GM04503 (cell line): Measurements from ENCODE around the gene PTPRN2.
"Not testable (repeated sequence)": the region's sequence is repeated elsewhere in the genome, so short reads cannot be mapped to it uniquely, and the experiment has no call there.

ENCODE experiments used
- DNase-seq: peaks from one replicate; pipeline ENCODE4 v3.0.0-alpha.2; 2012; ENCODE audit warnings: low read depth

The PTPRN2 gene

DNA sequence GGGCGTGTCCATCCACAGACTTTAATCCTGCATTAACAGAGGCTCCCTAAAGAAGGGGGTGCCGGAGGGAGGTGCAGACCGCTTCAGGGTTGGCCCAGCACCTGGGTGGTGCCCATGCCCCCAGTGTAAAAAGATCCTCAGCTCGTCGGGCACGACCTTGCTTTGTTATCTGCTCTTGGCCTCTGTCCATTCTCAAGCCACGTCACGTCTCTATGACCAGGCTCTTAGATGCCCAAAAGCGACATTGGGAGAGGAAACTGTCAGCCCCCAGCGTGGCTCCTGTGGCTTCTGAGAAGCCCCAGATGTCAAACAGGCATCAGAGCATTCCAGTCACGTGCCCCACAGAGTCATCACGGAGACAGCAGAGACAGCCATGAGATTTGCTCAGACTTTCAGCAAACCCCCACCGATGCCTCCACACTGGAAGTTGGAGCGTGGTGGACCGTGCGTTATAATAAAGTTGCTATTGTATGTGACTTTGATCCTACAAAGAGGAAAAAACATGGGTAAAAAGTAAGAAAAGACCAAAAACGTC is 55.5 kb downstream of the PTPRN2 start:
- DNase-seq, result no peak

- DNase-seq, result no peak
Observed at GRCh38 chr7:158531661-158532060, 56.0 kb downstream of the PTPRN2 start.

- no peak for DNase-seq
Observed at GRCh38 chr7:158530800-158531609, 56.6 kb downstream of the PTPRN2 start.

GRCh38 chr7:158529181-158530096 is 58.2 kb downstream of the PTPRN2 start:
- DNase-seq, result no peak

DNA sequence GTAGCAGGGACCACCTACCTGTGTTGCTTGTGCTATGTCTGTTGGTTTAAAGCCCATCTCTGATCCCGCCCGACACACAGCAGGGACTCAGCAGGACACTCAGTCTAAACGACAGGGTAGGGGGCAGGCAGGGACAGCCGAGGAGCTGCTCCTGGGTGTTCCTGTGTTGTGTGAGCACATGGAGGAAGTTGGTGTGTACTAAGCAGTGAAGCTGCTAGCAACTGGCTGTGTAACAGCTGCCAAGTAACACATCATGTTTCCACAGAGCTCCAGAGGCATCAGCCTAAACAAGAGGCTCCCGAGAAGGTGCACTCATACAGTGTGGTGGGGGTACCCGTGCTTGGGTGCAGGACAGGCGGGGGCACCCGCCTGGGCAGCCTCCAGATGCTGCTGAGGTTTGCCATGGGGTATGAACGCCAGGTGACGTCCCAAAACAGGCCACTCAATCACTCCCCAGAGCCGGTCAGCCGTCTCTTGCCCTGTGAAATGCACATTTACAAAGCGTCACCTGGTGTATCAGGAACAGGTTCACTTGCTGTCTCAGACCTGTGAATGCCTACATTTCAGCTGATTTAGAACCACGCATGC is 59.6 kb downstream of the PTPRN2 start:
- no peak for DNase-seq

GRCh38 chr7:158527495-158527894 is 60.1 kb downstream of the PTPRN2 start:
- DNase-seq, result no peak

GRCh38 chr7:158527038-158527437 is 60.6 kb downstream of the PTPRN2 start:
- DNase-seq, result no peak

DNA sequence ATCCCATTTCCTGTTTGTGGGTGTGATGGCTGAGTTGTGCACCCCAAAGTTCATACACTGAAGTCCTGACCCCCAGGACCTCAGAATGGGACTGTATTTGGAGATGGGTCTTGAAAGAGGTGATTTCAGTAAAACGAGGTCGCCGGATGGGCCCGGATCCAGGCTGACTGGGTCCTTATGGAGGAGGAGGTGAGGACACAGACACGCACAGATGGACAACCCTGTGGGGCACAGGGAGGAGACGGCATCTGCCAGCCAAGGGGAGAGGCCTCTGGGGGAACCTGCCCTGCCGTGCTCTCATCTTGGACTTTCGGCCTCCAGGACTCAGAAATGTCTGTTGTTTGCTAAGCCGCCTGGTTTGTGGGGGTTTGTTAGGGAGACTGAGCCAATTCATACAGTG is 61.1 kb downstream of the PTPRN2 start:
- DNase-seq, result no peak

GRCh38 chr7:158525648-158526484 is 61.8 kb downstream of the PTPRN2 start:
- no peak for DNase-seq

DNA sequence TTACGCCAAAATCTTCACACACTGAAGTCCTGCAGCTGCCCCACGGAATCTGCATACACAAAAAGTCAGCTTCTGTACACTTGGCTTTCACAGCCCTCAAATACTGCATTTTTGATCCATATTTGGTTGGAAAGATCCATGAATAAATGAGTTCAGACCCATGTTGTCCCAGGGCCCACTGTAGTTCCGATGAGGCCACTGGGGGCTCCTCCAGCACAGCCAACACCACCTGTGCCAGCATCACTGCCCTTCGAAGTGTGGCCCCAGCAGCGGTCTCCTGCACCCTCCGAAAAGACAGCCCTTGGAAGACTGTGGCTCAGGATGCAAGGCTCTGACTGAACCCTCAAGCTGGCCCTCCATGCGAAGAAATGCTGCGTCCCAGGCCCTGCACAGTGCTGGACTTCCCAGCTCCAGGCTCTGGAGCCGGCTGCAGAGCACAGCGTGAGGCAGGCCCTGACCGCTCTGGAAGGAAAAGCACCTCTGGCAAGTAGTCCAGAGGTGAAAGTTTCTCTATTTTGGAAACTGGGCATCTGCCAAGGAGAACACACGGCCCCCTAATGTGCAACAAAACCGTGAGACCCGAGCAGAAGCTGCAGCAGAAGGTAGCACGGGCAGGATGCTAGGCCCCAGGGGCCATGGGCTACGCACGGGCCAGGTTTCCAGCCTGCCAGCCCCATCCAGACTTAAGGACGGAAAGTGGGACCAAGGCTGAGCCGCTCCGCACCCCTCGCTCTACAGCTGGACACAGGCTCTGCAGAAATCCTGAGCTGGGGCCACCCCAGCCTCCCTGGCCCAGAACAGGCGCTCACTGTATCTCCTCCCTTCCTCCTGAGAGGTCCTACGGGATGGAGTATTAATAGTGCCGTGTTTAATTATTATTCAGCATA is 62.6 kb downstream of the PTPRN2 start:
- no peak for DNase-seq

GRCh38 chr7:158524286-158524685 is 63.3 kb downstream of the PTPRN2 start:
- not testable (repeated sequence) for DNase-seq

DNA sequence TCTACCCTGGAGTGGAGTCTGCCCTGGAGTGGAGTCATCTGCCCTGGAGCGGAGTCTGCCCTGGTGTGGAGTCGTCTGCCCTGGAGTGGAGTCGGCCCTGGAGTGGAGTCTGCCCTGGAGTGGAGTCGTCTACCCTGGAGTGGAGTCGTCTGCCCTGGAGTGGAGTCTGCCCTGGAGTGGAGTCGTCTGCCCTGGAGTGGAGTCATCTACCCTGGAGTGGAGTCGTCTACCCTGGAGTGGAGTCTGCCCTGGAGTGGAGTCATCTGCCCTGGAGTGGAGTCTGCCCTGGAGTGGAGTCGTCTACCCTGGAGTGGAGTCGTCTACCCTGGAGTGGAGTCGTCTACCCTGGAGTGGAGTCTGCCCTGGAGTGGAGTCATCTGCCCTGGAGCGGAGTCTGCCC is 63.7 kb downstream of the PTPRN2 start:
- DNase-seq, result not testable (repeated sequence)

DNA sequence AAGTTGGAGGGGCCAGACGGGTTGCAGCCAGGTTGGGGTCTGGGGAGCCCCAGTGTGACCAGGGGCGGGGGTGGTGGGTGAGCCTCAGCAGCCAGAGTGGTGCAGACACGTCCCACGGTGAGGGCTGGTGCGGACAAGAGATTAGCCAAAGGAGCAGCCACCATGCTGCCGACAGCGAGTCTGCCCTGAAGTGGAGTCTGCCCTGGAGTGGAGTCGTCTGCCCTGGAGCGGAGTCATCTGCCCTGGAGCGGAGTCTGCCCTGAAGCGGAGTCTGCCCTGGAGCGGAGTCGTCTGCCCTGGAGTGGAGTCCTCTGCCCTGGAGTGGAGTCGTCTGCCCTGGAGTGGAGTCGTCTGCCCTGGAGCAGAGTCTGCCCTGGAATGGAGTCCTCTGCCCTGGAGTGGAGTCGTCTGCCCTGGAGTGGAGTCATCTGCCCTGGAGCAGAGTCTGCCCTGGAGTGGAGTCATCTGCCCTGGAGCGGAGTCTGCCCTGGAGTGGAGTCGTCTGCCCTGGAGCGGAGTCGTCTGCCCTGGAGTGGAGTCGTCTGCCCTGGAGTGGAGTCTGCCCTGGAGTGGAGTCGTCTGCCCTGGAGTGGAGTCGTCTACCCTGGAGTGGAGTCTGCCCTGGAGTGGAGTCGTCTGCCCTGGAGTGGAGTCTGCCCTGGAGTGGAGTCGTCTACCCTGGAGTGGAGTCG is 64.3 kb downstream of the PTPRN2 start:
- not testable (repeated sequence) for DNase-seq

GRCh38 chr7:158521795-158522194 is 65.8 kb downstream of the PTPRN2 start:
- DNase-seq, result not testable (repeated sequence)

DNA sequence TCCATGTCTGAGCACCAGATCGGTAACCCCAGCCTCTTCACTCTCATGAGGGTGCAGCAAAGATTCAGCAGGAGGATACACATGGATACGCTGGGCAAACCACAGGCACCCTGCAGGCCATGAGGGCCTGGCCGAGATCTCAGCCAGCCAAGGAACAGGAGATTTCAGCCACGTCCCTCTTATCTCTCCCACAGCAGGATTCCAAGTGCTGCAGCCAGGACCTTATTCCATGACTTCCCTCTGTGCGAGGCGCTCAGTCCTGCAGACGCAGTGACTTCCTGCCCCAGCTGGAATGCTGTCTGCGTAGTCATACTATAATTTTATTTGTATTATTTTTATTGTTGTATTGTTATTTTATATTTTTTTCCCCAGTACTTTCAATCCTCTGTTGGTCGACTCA is 66.8 kb downstream of the PTPRN2 start:
- no peak for DNase-seq

- no peak for DNase-seq
Observed at GRCh38 chr7:158519633-158520174, 67.9 kb downstream of the PTPRN2 start.

GRCh38 chr7:158518980-158519632 is 68.5 kb downstream of the PTPRN2 start:
- DNase-seq, result no peak

- no peak for DNase-seq
Observed at GRCh38 chr7:158517571-158517970, 70.1 kb downstream of the PTPRN2 start.

DNA sequence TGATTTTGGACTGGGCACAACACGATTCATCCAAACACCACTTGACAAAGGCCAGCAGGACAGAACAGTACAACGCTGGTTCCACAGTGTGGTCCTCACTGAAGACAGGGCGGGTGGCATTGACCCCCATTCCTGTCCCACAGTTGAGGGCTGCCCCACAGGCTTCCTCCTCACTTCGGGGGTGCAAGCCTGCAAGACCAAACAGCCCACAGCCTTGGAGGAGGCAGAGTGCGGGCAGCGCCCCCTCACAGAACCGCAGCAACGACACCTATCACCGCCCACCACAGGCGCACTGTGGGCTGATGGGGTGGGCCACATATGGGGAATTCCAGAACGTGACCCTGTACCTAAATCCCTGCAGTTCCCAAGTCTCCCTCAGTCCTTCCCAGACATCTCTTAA is 70.6 kb downstream of the PTPRN2 start:
- DNase-seq, result no peak
